Measurements from ENCODE around the gene L3MBTL3. TPM values are rescaled to one million over a fixed set of nuclear protein-coding genes. Genes with fewer than 3 reads are reported as not detected.

The L3MBTL3 gene
- total and polyA plus RNA-seq, 10 of the 15 experiments (the other 5 are each of a cell fraction or from before 2014, with no cell fraction given) = 0.71 to 9.4 (median 6.2) TPM

DNA sequence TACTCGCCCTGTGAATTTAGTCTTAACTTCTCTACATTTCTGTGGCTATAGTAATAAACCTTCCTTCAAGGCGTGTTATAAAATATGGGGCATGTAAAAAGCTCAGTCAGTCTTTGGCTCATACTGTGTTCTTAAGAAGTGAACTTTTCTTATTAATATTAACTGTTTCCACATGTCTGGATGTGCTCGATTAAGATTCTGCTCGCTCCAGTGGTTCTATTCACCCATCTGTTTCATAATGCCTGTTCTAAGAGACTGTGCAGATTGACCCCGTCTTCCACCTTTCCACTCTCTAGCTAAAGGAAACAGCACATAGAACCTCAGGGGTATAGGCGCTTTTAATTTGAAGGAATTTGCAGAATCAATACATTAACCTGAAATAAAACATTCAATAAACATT is 99.9 kb downstream of the L3MBTL3 start:
- intact Hi-C loops (cut with micrococcal nuclease; ENCODE audit: unreplicated experiment) (no loop called here), in situ Hi-C loops (cut with MboI) (no loop called here)
- no peak overlapping the region for H3K4me2 ChIP-seq (ENCODE audit: control insufficient read depth, insufficient read depth)
- ATAC-seq = peak; percentile 34
- WGBS (ENCODE audit: insufficient coverage, insufficient replicate concordance, low lambda C conversion rate, missing lambda C conversion rate) = 53% methylated on average over 6 of the region's 6 CpGs
- H3K4me3 ChIP-seq = no peak overlapping the region
- no peak for FAIRE-seq
- DNase-seq (ENCODE audit: low read depth, low spot score) = no peak
- H3K9ac ChIP-seq (ENCODE audit: control insufficient read depth, insufficient read depth, low read length) = no peak overlapping the region
- H3K27ac ChIP-seq (ENCODE audit: control insufficient read depth, insufficient read depth) = no peak overlapping the region
- peak overlapping the region; percentile 48 for H2AFZ ChIP-seq (ENCODE audit: control insufficient read depth, low read depth, low read length)
- POLR2A ChIA-PET = interaction anchor here (1.1 kb wide), 1 partner anchor 10 kb away, joined by 5 read pairs; no protein-coding TSS in a partner anchor
- SMC1A ChIA-PET (ENCODE audit: uncharacterized antibody, unreplicated experiment) = interaction anchor here (1.0 to 3.4 kb wide), 8 partner anchors 11 to 77 kb away, joined by 3 to 21 read pairs (median 4); no protein-coding TSS in a partner anchor
- no TSS peak for BruUV-seq (replicated peaks)
- no peaks in the 10 kb centered on the region for H3K36me3 ChIP-seq (ENCODE audit: control insufficient read depth in 2 of 2, insufficient read depth in 2 of 2, low read length in 1 of 2)
- RAD21 ChIA-PET (ENCODE audit: unreplicated experiment) = interaction anchor here (1.0 to 1.3 kb wide), 3 partner anchors 13 to 274 kb away, joined by 3 to 4 read pairs (median 3); no protein-coding TSS in a partner anchor
- no peaks in the 10 kb centered on the region for H3K27me3 ChIP-seq (replicated peaks in 1 of 2; ENCODE audit: control insufficient read depth in 2 of 2, insufficient read depth in 2 of 2, low read length in 1 of 2)
- CTCF ChIA-PET = interaction anchor here (0.6 to 1.5 kb wide), 5 partner anchors 8 to 619 kb away, joined by 3 read pairs; no protein-coding TSS in a partner anchor
- no peaks in the 10 kb centered on the region; the same call in 2 of the 3 replicates for H3K9me3 ChIP-seq (replicated peaks; ENCODE audit: control insufficient read depth, insufficient read depth, low read length)
- no peaks in the 10 kb centered on the region for H3K79me2 ChIP-seq (ENCODE audit: control insufficient read depth, insufficient read depth, low read length)
- no peaks in the 10 kb centered on the region for H4K20me1 ChIP-seq (ENCODE audit: control insufficient read depth, insufficient read depth)
- peaks cover 16% of the 10 kb centered on the region for H3K4me1 ChIP-seq (ENCODE audit: control insufficient read depth, insufficient read depth, low read length)
- TF ChIP-seq EGR1 (IDR thresholded peaks at IDR 0.05; ENCODE audit: borderline replicate concordance in 1 of 2, low read depth in 2 of 2, low read length in 2 of 2) (no peak), HSF1 (IDR thresholded peaks at IDR 0.05; ENCODE audit: low read depth, low read length) (no peak), TCF12 (IDR thresholded peaks at IDR 0.05; ENCODE audit: low read depth, low read length) (no peak), KLF5 (IDR thresholded peaks at IDR 0.05; ENCODE audit: partially characterized antibody) (no peak), RBBP5 (conservative IDR thresholded peaks at IDR 0.05) (no peak), CREB1 (IDR thresholded peaks at IDR 0.05; ENCODE audit: low read depth) (no peak)
